Measurements from ENCODE around the gene ADGRF3.
"Not testable (repeated sequence)": the region's sequence is repeated elsewhere in the genome, so short reads cannot be mapped to it uniquely, and the experiment has no call there.

ADGRF3 gene

DNA sequence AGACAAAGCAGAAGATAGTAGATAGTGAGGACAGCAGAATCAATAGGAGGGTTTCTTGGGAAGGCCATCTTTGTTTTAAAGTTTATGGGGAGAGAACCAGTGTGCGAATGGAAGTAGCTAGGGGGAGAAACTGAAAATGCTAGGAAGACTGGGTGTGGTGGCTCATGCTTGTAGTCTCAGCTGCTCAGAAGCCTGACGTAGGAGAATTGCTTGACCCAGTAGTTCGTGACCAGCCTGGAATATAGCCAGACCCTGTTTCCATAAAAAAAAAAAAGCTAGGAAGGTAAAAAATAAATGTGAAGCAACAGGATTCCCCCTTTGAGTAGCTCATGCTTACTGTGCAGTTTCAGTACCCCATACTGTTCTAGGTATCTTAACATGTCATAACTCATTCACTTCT is 36.0 kb upstream of the ADGRF3 start:
- Histone ChIP-seq H3K36me3 (ENCODE audit: insufficient read depth, low read length) (peaks cover 67% of the 10 kb centered on the region), H3K4me3 (ENCODE audit: low read depth, low read length, poor library complexity, severe bottlenecking) (no peak overlapping the region), H3K4me2 (ENCODE audit: low read length) (no peak overlapping the region), H4K20me1 (ENCODE audit: insufficient read depth, low read length) (no peaks in the 10 kb centered on the region), H3F3A (ENCODE audit: insufficient read depth, low read length) (0 out of 2 replicates have a peak, but pooled peaks cover 3% of the 10 kb centered on the region), H3K9me2 (ENCODE audit: low read depth, low read length) (no peaks in the 10 kb centered on the region), H3K27ac (ENCODE audit: low read depth, low read length, poor library complexity, severe bottlenecking) (no peak overlapping the region), H3K4me1 (ENCODE audit: insufficient read depth, low read length, severe bottlenecking) (no peaks in the 10 kb centered on the region), H3K9ac (ENCODE audit: low read length) (no peak overlapping the region), H2AFZ (ENCODE audit: low read length) (no peak overlapping the region), H3K79me2 (ENCODE audit: insufficient read depth, low read length) (no peaks in the 10 kb centered on the region), H3K9me3 (ENCODE audit: low read length) (no peaks in the 10 kb centered on the region), H3K27me3 (ENCODE audit: insufficient read depth, low read length) (no peaks in the 10 kb centered on the region)
- TF ChIP-seq, protein P1, sequence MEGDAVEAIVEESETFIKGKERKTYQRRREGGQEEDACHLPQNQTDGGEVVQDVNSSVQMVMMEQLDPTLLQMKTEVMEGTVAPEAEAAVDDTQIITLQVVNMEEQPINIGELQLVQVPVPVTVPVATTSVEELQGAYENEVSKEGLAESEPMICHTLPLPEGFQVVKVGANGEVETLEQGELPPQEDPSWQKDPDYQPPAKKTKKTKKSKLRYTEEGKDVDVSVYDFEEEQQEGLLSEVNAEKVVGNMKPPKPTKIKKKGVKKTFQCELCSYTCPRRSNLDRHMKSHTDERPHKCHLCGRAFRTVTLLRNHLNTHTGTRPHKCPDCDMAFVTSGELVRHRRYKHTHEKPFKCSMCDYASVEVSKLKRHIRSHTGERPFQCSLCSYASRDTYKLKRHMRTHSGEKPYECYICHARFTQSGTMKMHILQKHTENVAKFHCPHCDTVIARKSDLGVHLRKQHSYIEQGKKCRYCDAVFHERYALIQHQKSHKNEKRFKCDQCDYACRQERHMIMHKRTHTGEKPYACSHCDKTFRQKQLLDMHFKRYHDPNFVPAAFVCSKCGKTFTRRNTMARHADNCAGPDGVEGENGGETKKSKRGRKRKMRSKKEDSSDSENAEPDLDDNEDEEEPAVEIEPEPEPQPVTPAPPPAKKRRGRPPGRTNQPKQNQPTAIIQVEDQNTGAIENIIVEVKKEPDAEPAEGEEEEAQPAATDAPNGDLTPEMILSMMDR (IDR thresholded peaks at IDR 0.05; ENCODE audit: low read length), result no peak
- no peak for TF ChIP-seq EZH2 (IDR thresholded peaks at IDR 0.05; ENCODE audit: borderline replicate concordance, low read length)

GRCh38 chr2:26380281-26380680 is 33.7 kb upstream of the ADGRF3 start:
- H3K36me3 ChIP-seq (ENCODE audit: insufficient read depth, low read length), result peaks cover 68% of the 10 kb centered on the region
- H2AFZ ChIP-seq (ENCODE audit: low read length), result no peak overlapping the region
- H3K4me1 ChIP-seq (ENCODE audit: insufficient read depth, low read length, severe bottlenecking), result no peaks in the 10 kb centered on the region
- H3K4me3 ChIP-seq (ENCODE audit: low read depth, low read length, poor library complexity, severe bottlenecking), result no peak overlapping the region
- H3K9me2 ChIP-seq (ENCODE audit: low read depth, low read length), result no peaks in the 10 kb centered on the region
- H3K9ac ChIP-seq (ENCODE audit: low read length), result no peak overlapping the region
- H3K79me2 ChIP-seq (ENCODE audit: insufficient read depth, low read length), result no peaks in the 10 kb centered on the region
- H3K4me2 ChIP-seq (ENCODE audit: low read length), result no peak overlapping the region
- no peaks in the 10 kb centered on the region for H3K27me3 ChIP-seq (ENCODE audit: insufficient read depth, low read length)
- no peaks in the 10 kb centered on the region for H3K9me3 ChIP-seq (ENCODE audit: low read length)
- TF ChIP-seq, protein P1 (IDR thresholded peaks at IDR 0.05; ENCODE audit: low read length), result no peak
- no peak for TF ChIP-seq EZH2 (IDR thresholded peaks at IDR 0.05; ENCODE audit: borderline replicate concordance, low read length)
- no peak overlapping the region for H3K27ac ChIP-seq (ENCODE audit: low read depth, low read length, poor library complexity, severe bottlenecking)
- H3F3A ChIP-seq (ENCODE audit: insufficient read depth, low read length), result 0 out of 2 replicates have a peak, but pooled peaks cover 3% of the 10 kb centered on the region
- no peaks in the 10 kb centered on the region for H4K20me1 ChIP-seq (ENCODE audit: insufficient read depth, low read length)

DNA sequence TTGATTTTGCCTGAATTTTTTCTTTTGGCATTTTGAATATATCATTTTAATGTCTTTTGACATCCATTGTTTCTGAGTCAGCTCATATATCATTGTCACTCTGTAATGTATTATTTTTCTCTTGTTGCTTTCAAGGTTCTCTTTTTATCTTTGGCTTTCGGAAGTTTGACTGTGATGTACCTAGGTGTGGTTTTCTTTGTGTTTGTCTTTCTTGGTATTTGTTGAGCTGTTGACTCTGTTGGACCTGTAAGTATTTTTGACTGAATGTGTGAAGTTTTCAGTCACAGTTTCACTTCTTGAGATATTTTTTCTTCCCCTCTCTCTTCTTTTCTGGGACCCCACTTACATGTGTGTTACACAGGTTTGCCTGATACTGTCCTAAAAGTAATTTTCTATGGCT is 30.2 kb upstream of the ADGRF3 start:
- Histone ChIP-seq H3K4me1 (ENCODE audit: insufficient read depth, low read length, severe bottlenecking) (no peaks in the 10 kb centered on the region), H3K36me3 (ENCODE audit: insufficient read depth, low read length) (peaks cover 84% of the 10 kb centered on the region), H3K27ac (ENCODE audit: low read depth, low read length, poor library complexity, severe bottlenecking) (no peak overlapping the region), H3K79me2 (ENCODE audit: insufficient read depth, low read length) (no peaks in the 10 kb centered on the region), H3K9me3 (ENCODE audit: low read length) (no peaks in the 10 kb centered on the region), H2AFZ (ENCODE audit: low read length) (no peak overlapping the region), H3K9ac (ENCODE audit: low read length) (no peak overlapping the region), H4K20me1 (ENCODE audit: insufficient read depth, low read length) (no peaks in the 10 kb centered on the region), H3K4me3 (ENCODE audit: low read depth, low read length, poor library complexity, severe bottlenecking) (no peak overlapping the region), H3K4me2 (ENCODE audit: low read length) (no peak overlapping the region), H3K27me3 (ENCODE audit: insufficient read depth, low read length) (no peaks in the 10 kb centered on the region), H3F3A (ENCODE audit: insufficient read depth, low read length) (no peaks in the 10 kb centered on the region), H3K9me2 (ENCODE audit: low read depth, low read length) (no peaks in the 10 kb centered on the region)
- TF ChIP-seq, protein P1 (IDR thresholded peaks at IDR 0.05; ENCODE audit: low read length), result no peak
- no peak for TF ChIP-seq EZH2 (IDR thresholded peaks at IDR 0.05; ENCODE audit: borderline replicate concordance, low read length)

DNA sequence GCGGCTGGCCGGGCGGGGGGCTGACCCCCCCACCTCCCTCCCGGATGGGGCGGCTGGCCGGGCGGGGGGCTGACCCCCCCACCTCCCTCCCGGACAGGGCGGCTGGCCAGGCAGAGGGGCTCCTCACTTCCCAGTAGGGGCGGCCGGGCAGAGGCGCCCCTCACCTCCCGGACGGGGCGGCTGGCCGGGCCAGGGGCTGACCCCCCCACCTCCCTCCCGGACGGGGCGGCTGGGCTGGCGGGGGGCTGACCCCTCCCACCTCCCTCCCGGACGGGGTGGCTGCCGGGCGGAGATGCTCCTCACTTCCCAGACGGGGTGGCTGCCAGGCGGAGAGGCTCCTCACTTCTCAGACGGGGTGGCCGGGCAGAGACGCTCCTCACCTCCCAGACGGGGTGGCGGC is 24.3 kb upstream of the ADGRF3 start:
- not testable (repeated sequence) for H3K4me2 ChIP-seq (ENCODE audit: low read length); H3K4me3 ChIP-seq (ENCODE audit: low read depth, low read length, poor library complexity, severe bottlenecking); H3F3A ChIP-seq (ENCODE audit: insufficient read depth, low read length); H3K4me1 ChIP-seq (ENCODE audit: insufficient read depth, low read length, severe bottlenecking); H3K9me3 ChIP-seq (ENCODE audit: low read length); H3K9ac ChIP-seq (ENCODE audit: low read length); H3K9me2 ChIP-seq (ENCODE audit: low read depth, low read length); H4K20me1 ChIP-seq (ENCODE audit: insufficient read depth, low read length); H3K79me2 ChIP-seq (ENCODE audit: insufficient read depth, low read length); H3K27me3 ChIP-seq (ENCODE audit: insufficient read depth, low read length); H2AFZ ChIP-seq (ENCODE audit: low read length); H3K27ac ChIP-seq (ENCODE audit: low read depth, low read length, poor library complexity, severe bottlenecking)
- peaks cover 80% of the 10 kb centered on the region for H3K36me3 ChIP-seq (ENCODE audit: insufficient read depth, low read length)

DNA sequence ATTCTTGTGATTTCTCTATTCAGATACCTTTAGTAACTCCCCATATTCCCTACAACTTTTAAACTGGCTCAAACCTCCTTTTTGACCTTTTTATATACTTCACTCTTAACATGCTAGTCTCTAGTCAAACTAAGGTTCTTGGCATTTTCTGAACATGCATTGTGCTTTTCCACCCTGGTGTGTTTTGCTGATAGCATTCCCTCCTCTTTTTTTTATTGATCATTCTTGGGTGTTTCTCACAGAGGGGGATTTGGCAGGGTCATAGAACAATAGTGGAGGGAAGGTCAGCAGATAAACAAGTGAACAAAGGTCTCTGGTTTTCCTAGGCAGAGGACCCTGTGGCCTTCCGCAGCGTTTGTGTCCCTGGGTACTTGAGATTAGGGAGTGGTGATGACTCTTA is 23.1 kb upstream of the ADGRF3 start:
- H3K27me3 ChIP-seq (ENCODE audit: insufficient read depth, low read length); H3K4me3 ChIP-seq (ENCODE audit: low read depth, low read length, poor library complexity, severe bottlenecking); H3K4me1 ChIP-seq (ENCODE audit: insufficient read depth, low read length, severe bottlenecking); H3K9me2 ChIP-seq (ENCODE audit: low read depth, low read length); H3K9me3 ChIP-seq (ENCODE audit: low read length); H3K79me2 ChIP-seq (ENCODE audit: insufficient read depth, low read length); H2AFZ ChIP-seq (ENCODE audit: low read length); H3K9ac ChIP-seq (ENCODE audit: low read length); H4K20me1 ChIP-seq (ENCODE audit: insufficient read depth, low read length); H3F3A ChIP-seq (ENCODE audit: insufficient read depth, low read length); H3K4me2 ChIP-seq (ENCODE audit: low read length); H3K27ac ChIP-seq (ENCODE audit: low read depth, low read length, poor library complexity, severe bottlenecking): not testable (repeated sequence)
- peaks cover 77% of the 10 kb centered on the region for H3K36me3 ChIP-seq (ENCODE audit: insufficient read depth, low read length)

Measured in OCI-LY1 (cell line).